Upper lobe of left lung (tissue), 6 donors: Measurements from ENCODE around the gene ZNF668. TPM values are rescaled to one million over a fixed set of nuclear protein-coding genes. Genes with fewer than 3 reads are reported as not detected.
A peak's percentile ranks its signal among the peaks of the same experiment; 100 is the strongest.

Experiments
- ATAC-seq, 2 donors: fragments of 200-7000 bp; cut with Tn5 transposase; one replicate each; pipeline ENCODE4 v1.9.1; 2022; ENCODE audit warnings: mild to moderate bottlenecking in 2 of 2, moderate library complexity in 2 of 2; ENCODE audit not compliant: low FRiP score in 2 of 2
- DNase-seq, 2 donors: peaks; one replicate each; pipeline ENCODE4 v3.0.0-alpha.2; 2019 to 2020
- H3K27ac ChIP-seq, 4 donors: fragments of 200-600 bp; sonication (generic); one replicate each; pipeline ENCODE4 v1.5.1; 2016 to 2019
- H3K27me3 ChIP-seq, 4 donors: fragments of 200-600 bp; sonication (generic); one replicate each; pipeline ENCODE4 v1.5.1; 2017 to 2019
- H3K36me3 ChIP-seq, 4 donors: fragments of 200-600 bp; sonication (generic); one replicate each; pipeline ENCODE4 v1.5.1; 2016 to 2019
- H3K4me1 ChIP-seq, 4 donors: fragments of 200-600 bp; sonication (generic); one replicate each; pipeline ENCODE4 v1.5.1; 2018 to 2019
- H3K4me3 ChIP-seq, 4 donors: fragments of 200-600 bp; sonication (generic); one replicate each; pipeline ENCODE4 v1.5.1; 2017 to 2019; ENCODE audit warnings: mild to moderate bottlenecking in 2 of 4, moderate library complexity in 1 of 4
- H3K9me3 ChIP-seq, 4 donors: fragments of 200-600 bp; sonication (generic); one replicate each; pipeline ENCODE4 v1.5.1; 2018 to 2019
- CTCF ChIP-seq, 6 experiments: fragments of 450-650 bp in 4 of 6; fragments of 200-600 bp in 2 of 6; sonication (generic) in 2 of 6; IDR thresholded peaks; one replicate each; pipeline ENCODE4 v1.5.1; 2016 to 2019; ENCODE audit warnings: antibody characterized with exemption in 6 of 6
- EP300 ChIP-seq, 4 donors: sonication (generic); formaldehyde crosslinking; IDR thresholded peaks; one replicate each; pipeline ENCODE4 v1.5.1; 2017; ENCODE audit warnings: antibody characterized with exemption in 4 of 4, control low read depth in 2 of 4
- POLR2A ChIP-seq, 4 donors: fragments of 450-650 bp; IDR thresholded peaks; one replicate each; pipeline ENCODE4 v1.5.1; 2016 to 2017; ENCODE audit warnings: antibody characterized with exemption in 4 of 4, mild to moderate bottlenecking in 2 of 4
- POLR2AphosphoS5 ChIP-seq, 2 donors: sonication (generic); formaldehyde crosslinking; IDR thresholded peaks; one replicate each; pipeline ENCODE4 v1.5.1; 2017; ENCODE audit warnings: antibody characterized with exemption in 2 of 2
- WGBS, 2 donors: methylation state at CpG; one replicate each; pipeline ENCODE4 v1.1.5; 2017 to 2018; 5-methylcytosine and 5-hydroxymethylcytosine counted together
- total RNA-seq, 6 donors: library from RNA; depleted of rRNA in 4 of 6; stranded (reverse); fragments of >200 nt in 4 of 6; gene quantifications; one replicate each; pipeline versions ENCODE4 v1.1.0 to v1.2.1, GENCODE V29; 2016 to 2021
- donor health status: DM: no; HTN: no; CAD: no; lungs with moderate emphysema.
- donor health status: DM: no; HTN: yes; CAD: no; lungs with severe emphysema.

The ZNF668 gene
- total RNA-seq, 6 donors from 2014 or later: 8.4 to 21.0 (median 11.4) TPM

GRCh38 chr16:31110106-31111034, 36.3 kb upstream of the ZNF668 start:
- Histone ChIP-seq H3K4me1 (peaks cover 15 to 53% (median 28%) of the 10 kb centered on the region in 4 donors), H3K27ac (no peak overlapping the region)

GRCh38 chr16:31109622-31110021, 35.6 kb upstream of the ZNF668 start:
- DNase-seq: peak in 1 of 2 donors; percentile 57
- H3K4me3 ChIP-seq: no peak overlapping the region
- peak overlapping the region in 2 of 4 donors; percentile 42 to 93 for H3K27ac ChIP-seq

More at GRCh38 chr16:31110106-31111034, 36.3 kb upstream of the ZNF668 start:
- Histone ChIP-seq H3K4me3 (no peak overlapping the region), H3K27me3 (no peaks in the 10 kb centered on the region), H3K9me3 (no peaks in the 10 kb centered on the region), H3K36me3 (peaks cover 11 to 39% (median 30%) of the 10 kb centered on the region in 4 donors)
- 87 to 89% methylated on average over 25 to 26 of the region's 26 CpGs for WGBS, 2 donors
- DNase-seq (no peak), ATAC-seq (no peak)
- TF ChIP-seq POLR2AphosphoS5 (IDR thresholded peaks at IDR 0.05) (no peak), POLR2A (IDR thresholded peaks at IDR 0.05) (no peak), EP300 (IDR thresholded peaks at IDR 0.05) (no peak), CTCF (IDR thresholded peaks at IDR 0.05) (no peak)

GRCh38 chr16:31108794-31109558, 34.9 kb upstream of the ZNF668 start:
- Histone ChIP-seq H3K27me3 (no peaks in the 10 kb centered on the region), H3K27ac (peak overlapping the region; percentile 78 to 93 (median 89)), H3K4me3 (peak overlapping the region; percentile 68 to 97 (median 78)), H3K9me3 (no peaks in the 10 kb centered on the region), H3K36me3 (peaks cover 11 to 39% (median 30%) of the 10 kb centered on the region in 4 donors), H3K4me1 (peaks cover 15 to 45% (median 27%) of the 10 kb centered on the region in 4 donors)
- TF ChIP-seq EP300 (IDR thresholded peaks at IDR 0.05): no peak
- TF ChIP-seq CTCF (IDR thresholded peaks at IDR 0.05): no peak
- no peak for TF ChIP-seq POLR2AphosphoS5 (IDR thresholded peaks at IDR 0.05)
- TF ChIP-seq POLR2A (IDR thresholded peaks at IDR 0.05): no peak
- no peak for ATAC-seq
- peak in 1 of 2 donors; percentile 79 for DNase-seq
- 48 to 85% methylated on average over 15 to 54 of the region's 57 CpGs for WGBS, 2 donors

More at GRCh38 chr16:31109622-31110021, 35.6 kb upstream of the ZNF668 start:
- H3K27me3 ChIP-seq: no peaks in the 10 kb centered on the region
- ATAC-seq: no peak
- WGBS, 2 donors: 88 to 95% methylated on average over 7 to 12 of the region's 12 CpGs
- H3K9me3 ChIP-seq: no peaks in the 10 kb centered on the region
- TF ChIP-seq POLR2A (IDR thresholded peaks at IDR 0.05): no peak
- no peak for TF ChIP-seq CTCF (IDR thresholded peaks at IDR 0.05)
- TF ChIP-seq POLR2AphosphoS5 (IDR thresholded peaks at IDR 0.05): no peak
- no peak for TF ChIP-seq EP300 (IDR thresholded peaks at IDR 0.05)
- peaks cover 11 to 39% (median 30%) of the 10 kb centered on the region in 4 donors for H3K36me3 ChIP-seq
- peaks cover 15 to 51% (median 28%) of the 10 kb centered on the region in 4 donors for H3K4me1 ChIP-seq

GRCh38 chr16:31108035-31108793, 34.2 kb upstream of the ZNF668 start, which contains the start of gene BCKDK:
BCKDK (plus strand) TSS chr16:31108386; CDS start chr16:31109224, 838 bp downstream.
- H3K4me1 ChIP-seq: peaks cover 15 to 37% (median 19%) of the 10 kb centered on the region in 4 donors
- H3K9me3 ChIP-seq: no peaks in the 10 kb centered on the region
- peak within 1 kb of the TSS; percentile 68 to 97 (median 78) for H3K4me3 ChIP-seq
- peaks cover 11 to 39% (median 30%) of the 10 kb centered on the region in 4 donors for H3K36me3 ChIP-seq
- peak within 1 kb of the TSS; percentile 78 to 93 (median 89) for H3K27ac ChIP-seq
- DNase-seq: peak; percentile 78 to 96
- no peak for TF ChIP-seq EP300 (IDR thresholded peaks at IDR 0.05)
- peak in 2 of 4 donors; percentile 12 to 79 for TF ChIP-seq POLR2A (IDR thresholded peaks at IDR 0.05)
- TF ChIP-seq POLR2AphosphoS5 (IDR thresholded peaks at IDR 0.05): peak; percentile 47 to 78
- no peak for TF ChIP-seq CTCF (IDR thresholded peaks at IDR 0.05)
- H3K27me3 ChIP-seq: no peaks in the 10 kb centered on the region
- WGBS, 2 donors: 10 to 29% methylated on average over 8 to 23 of the region's 68 CpGs
- ATAC-seq: peak in 1 of 2 donors; percentile 92
